Chondrocyte (in vitro differentiated cells): ENCODE measurements around the gene RPAP3. TPM values are rescaled to one million over a fixed set of nuclear protein-coding genes. Genes with fewer than 3 reads are reported as not detected.
A peak's percentile ranks its signal among the peaks of the same experiment; 100 is the strongest.

Source experiments
- DNase-seq: peaks from one replicate; pipeline ENCODE4 v3.0.0; 2021; ENCODE audit warnings: mixed read lengths, low spot score
- H3K27ac Mint-ChIP-seq: one replicate; pipeline ENCODE4 v1.8.0; 2021; ENCODE audit warnings: mild to moderate bottlenecking, moderate library complexity, mixed read lengths; ENCODE audit not compliant: unreplicated experiment
- H3K27me3 Mint-ChIP-seq: 2 replicates; pipeline ENCODE4 v1.8.0; 2021; ENCODE audit warnings: low read depth, mixed read lengths
- H3K36me3 Mint-ChIP-seq: 2 replicates; pipeline ENCODE4 v1.8.0; 2021; ENCODE audit warnings: low read depth, mixed read lengths
- H3K4me1 Mint-ChIP-seq: 2 replicates; pipeline ENCODE4 v1.8.0; 2021; ENCODE audit warnings: low read depth, mild to moderate bottlenecking, mixed read lengths
- H3K4me3 Mint-ChIP-seq: one replicate; pipeline ENCODE4 v1.8.0; 2021; ENCODE audit warnings: mild to moderate bottlenecking, moderate library complexity, mixed read lengths; ENCODE audit not compliant: unreplicated experiment
- H3K9me3 Mint-ChIP-seq: 2 replicates; pipeline ENCODE4 v1.8.0; 2021; ENCODE audit warnings: low read depth, mixed read lengths
- total RNA-seq: library from RNA; stranded (reverse); gene quantifications from 3 replicates; pipeline ENCODE4 v1.2.1, GENCODE V29; 2021
- TF ChIP-seq, protein P1 (sequence below): fragments of 200-600 bp; sonication (generic); IDR thresholded peaks from 2 replicates; pipeline ENCODE4 v1.5.0; 2021; ENCODE audit warnings: antibody characterized with exemption, mild to moderate bottlenecking, moderate library complexity

Gene RPAP3
- total RNA-seq, 1 donor from 2014 or later: 26.1 TPM

DNA sequence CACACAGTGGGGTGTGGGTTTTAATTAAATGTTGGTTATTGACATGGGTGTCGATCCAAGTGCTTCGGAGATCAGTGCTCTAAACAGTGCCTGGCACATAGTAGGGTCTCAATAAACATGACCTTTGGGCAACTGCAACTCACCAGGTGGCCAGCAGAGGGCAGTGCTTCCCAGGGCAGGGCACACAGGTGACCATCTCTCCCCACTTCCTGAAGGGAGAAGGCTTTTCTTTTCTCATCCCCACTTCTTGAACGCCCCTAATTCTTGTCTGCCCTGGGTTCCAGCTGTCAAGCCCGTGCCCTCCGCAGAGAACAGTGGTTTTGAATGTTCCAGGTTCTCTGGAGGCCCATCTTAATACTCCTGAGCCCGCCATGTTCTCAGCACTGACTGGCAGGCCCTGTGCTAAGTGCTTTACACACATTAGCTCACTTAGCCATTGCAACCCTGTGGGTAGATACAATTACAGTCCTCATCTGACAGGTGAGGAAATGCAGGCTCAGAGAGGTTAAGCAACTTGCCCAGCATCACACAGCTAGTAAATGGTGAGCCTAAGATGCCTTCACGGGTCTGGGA is 36.5 kb upstream of the RPAP3 start:
- Mint-ChIP-seq H3K27ac (no peak overlapping the region), H3K27me3 (peaks cover 34% of the 10 kb centered on the region), H3K4me3 (no peak overlapping the region), H3K4me1 (peaks cover 17% of the 10 kb centered on the region), H3K36me3 (no peaks in the 10 kb centered on the region), H3K9me3 (no peaks in the 10 kb centered on the region)
- TF ChIP-seq, protein P1, sequence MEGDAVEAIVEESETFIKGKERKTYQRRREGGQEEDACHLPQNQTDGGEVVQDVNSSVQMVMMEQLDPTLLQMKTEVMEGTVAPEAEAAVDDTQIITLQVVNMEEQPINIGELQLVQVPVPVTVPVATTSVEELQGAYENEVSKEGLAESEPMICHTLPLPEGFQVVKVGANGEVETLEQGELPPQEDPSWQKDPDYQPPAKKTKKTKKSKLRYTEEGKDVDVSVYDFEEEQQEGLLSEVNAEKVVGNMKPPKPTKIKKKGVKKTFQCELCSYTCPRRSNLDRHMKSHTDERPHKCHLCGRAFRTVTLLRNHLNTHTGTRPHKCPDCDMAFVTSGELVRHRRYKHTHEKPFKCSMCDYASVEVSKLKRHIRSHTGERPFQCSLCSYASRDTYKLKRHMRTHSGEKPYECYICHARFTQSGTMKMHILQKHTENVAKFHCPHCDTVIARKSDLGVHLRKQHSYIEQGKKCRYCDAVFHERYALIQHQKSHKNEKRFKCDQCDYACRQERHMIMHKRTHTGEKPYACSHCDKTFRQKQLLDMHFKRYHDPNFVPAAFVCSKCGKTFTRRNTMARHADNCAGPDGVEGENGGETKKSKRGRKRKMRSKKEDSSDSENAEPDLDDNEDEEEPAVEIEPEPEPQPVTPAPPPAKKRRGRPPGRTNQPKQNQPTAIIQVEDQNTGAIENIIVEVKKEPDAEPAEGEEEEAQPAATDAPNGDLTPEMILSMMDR: peak; percentile 98
- no peak for DNase-seq

- Mint-ChIP-seq H3K27me3 (peaks cover 30% of the 10 kb centered on the region), H3K36me3 (no peaks in the 10 kb centered on the region)
- no peak for DNase-seq
Observed at GRCh38 chr12:47741340-47741703, 35.5 kb upstream of the RPAP3 start.

DNA sequence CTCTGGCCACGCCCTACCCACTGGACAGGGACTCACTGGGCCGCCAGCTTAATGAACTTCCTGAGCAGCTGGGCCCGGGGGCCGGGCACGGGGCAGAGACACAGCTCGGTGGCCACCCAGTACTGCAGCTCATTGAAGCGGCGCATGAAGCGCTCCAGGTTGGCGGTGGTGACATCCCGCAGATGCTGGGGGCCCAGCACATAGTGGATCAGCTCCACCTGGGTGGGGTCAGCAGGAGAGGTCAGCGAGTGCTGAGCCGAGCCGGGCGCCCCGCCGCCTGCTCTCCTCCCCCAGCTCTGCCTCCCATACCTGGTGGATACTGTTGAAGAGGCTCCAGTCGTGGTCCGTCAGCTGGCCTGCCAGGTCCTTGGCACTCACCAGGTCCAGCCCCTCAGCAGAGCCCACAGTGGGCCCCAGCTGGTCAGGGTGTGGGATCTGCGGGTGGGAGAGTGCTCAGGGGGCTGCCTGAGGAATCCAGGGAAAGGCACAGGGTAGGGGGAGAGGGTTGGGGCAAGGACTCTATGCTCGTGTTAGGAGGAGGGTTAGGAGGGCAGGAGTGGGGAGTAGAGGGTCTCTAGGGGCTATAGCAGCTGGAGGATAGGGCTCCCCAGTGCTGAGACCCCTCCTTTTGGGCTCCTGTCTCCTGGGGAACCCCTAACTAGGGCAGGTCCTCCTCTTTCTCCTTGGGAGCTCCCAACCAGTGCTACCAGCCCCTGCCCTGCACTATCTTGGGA is 34.9 kb upstream of the RPAP3 start:
- H3K27ac Mint-ChIP-seq: no peak overlapping the region
- TF ChIP-seq, protein P1: no peak
- H3K36me3 Mint-ChIP-seq: no peaks in the 10 kb centered on the region
- H3K4me3 Mint-ChIP-seq: no peak overlapping the region
- H3K4me1 Mint-ChIP-seq: peaks cover 28% of the 10 kb centered on the region
- H3K9me3 Mint-ChIP-seq: no peaks in the 10 kb centered on the region
- DNase-seq: no peak
- H3K27me3 Mint-ChIP-seq: peaks cover 27% of the 10 kb centered on the region

More at GRCh38 chr12:47741340-47741703, 35.5 kb upstream of the RPAP3 start:
- Mint-ChIP-seq H3K4me1 (peaks cover 25% of the 10 kb centered on the region), H3K4me3 (no peak overlapping the region), H3K9me3 (no peaks in the 10 kb centered on the region), H3K27ac (no peak overlapping the region)
- TF ChIP-seq, protein P1: no peak

GRCh38 chr12:47739979-47740378 is 34.1 kb upstream of the RPAP3 start:
- DNase-seq: no peak
- no peak overlapping the region for H3K4me3 Mint-ChIP-seq
- H3K4me1 Mint-ChIP-seq: peaks cover 28% of the 10 kb centered on the region
- no peak overlapping the region for H3K27ac Mint-ChIP-seq
- H3K9me3 Mint-ChIP-seq: no peaks in the 10 kb centered on the region
- no peaks in the 10 kb centered on the region for H3K36me3 Mint-ChIP-seq
- peaks cover 19% of the 10 kb centered on the region for H3K27me3 Mint-ChIP-seq
- TF ChIP-seq, protein P1: no peak

DNA sequence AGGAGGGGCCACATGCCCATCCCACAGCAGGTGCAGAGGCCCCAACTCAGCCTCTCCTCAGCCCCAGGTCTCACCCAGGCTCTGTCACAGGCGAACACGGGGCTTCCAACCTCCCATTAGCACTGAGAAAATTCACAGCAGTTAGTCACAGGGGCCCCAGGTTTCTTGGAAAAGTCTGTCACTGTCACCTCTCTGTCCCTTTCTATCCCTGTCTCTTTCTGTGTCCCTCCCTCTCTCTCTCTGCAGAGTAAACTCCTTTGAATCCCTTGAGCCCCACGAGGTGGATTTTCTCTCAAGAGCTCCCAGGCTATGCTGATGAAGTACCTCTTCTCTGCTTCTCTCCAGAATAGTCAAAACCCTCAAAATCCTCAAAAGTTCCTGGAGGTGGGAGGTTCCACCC is 33.5 kb upstream of the RPAP3 start:
- no peak for DNase-seq
- H3K27me3 Mint-ChIP-seq: peaks cover 14% of the 10 kb centered on the region
- no peak overlapping the region for H3K27ac Mint-ChIP-seq
- H3K9me3 Mint-ChIP-seq: no peaks in the 10 kb centered on the region
- no peaks in the 10 kb centered on the region for H3K36me3 Mint-ChIP-seq
- no peak overlapping the region for H3K4me3 Mint-ChIP-seq
- TF ChIP-seq, protein P1: no peak
- peaks cover 28% of the 10 kb centered on the region for H3K4me1 Mint-ChIP-seq
